HCT116 (cell line): ENCODE results near the gene MAP10. TPM values are rescaled to one million over a fixed set of nuclear protein-coding genes. Genes with fewer than 3 reads are reported as not detected.

Experiments used
- ATAC-seq: fragments of 200-7000 bp; cut with Tn5 transposase; 2 replicates; pipeline ENCODE4 v1.9.1; 2020; ENCODE audit warnings: mild to moderate bottlenecking, moderate library complexity
- BruUV-seq: library from RNA; stranded (reverse); fragments of 400-500 nt; replicated peaks from 2 replicates; lab custom pipeline; 2021; lab: Mats Ljungman, UMichigan
- CTCF ChIA-PET: fragments of 300-600 bp; sonication (Branson Sonifier 250); formaldehyde crosslinking; loops from one replicate; lab custom pipeline; 2021; ENCODE audit warnings: antibody characterized with exemption; lab: Charles Lee
- POLR2A ChIA-PET: fragments of 300-600, 350-600 bp; sonication (Branson Sonifier 250); formaldehyde crosslinking; loops from one replicate; lab custom pipeline; 2021; ENCODE audit warnings: antibody characterized with exemption; lab: Charles Lee
- RAD21 ChIA-PET, 2 experiments: fragments of 300-600 bp; sonication (Branson Sonifier 250); formaldehyde crosslinking; loops; one replicate each; lab custom pipeline; 2023; ENCODE audit warnings: low total read pairs in 2 of 2; ENCODE audit not compliant: uncharacterized antibody in 2 of 2, unreplicated experiment in 2 of 2, low non-redundant PET in 1 of 2; lab: Charles Lee
- DNase-seq: peaks from one replicate; pipeline ENCODE4 v3.0.0-alpha.2; 2010; ENCODE audit warnings: low read depth, low spot score
- H2AFZ ChIP-seq: fragments of 200-600 bp; shearing (Covaris generic), sonication (generic); 2 replicates; pipeline ENCODE4 v1.6.1; 2017; ENCODE audit warnings: low read depth, mixed run types, mixed read lengths, antibody characterized with exemption, low read length; ENCODE audit not compliant: poor library complexity, severe bottlenecking
- H3K27ac ChIP-seq: 2 replicates; pipeline ENCODE4 v1.5.1; 2012; ENCODE audit warnings: low read depth, low read length
- H3K27me3 ChIP-seq: fragments of 200-600 bp; sonication (generic); 2 replicates; pipeline ENCODE4 v1.6.1; 2016; ENCODE audit warnings: mixed run types, low read length, mixed read lengths; ENCODE audit not compliant: insufficient read depth
- H3K36me3 ChIP-seq, 2 experiments: fragments of 200-500 bp in 1 of 2; fragments of 200-600 bp in 1 of 2; sonication (Bioruptor generic) in 1 of 2; sonication (generic) in 1 of 2; 2 replicates each; pipeline versions ENCODE4 v1.5.1 to v1.6.1; 2014 to 2016; ENCODE audit warnings: low read length in 2 of 2, inconsistent platforms in 1 of 2, mixed read lengths in 1 of 2, mixed run types in 1 of 2; ENCODE audit not compliant: insufficient read depth in 2 of 2, control insufficient read depth in 1 of 2
- H3K4me1 ChIP-seq, 2 experiments: fragments of 200-600 bp in 1 of 2; sonication (generic) in 1 of 2; 2 replicates each; pipeline versions ENCODE4 v1.5.1 to v1.6.1; 2012 to 2017; ENCODE audit warnings: low read length in 2 of 2, inconsistent platforms in 1 of 2, mild to moderate bottlenecking in 1 of 2, mixed read lengths in 1 of 2, mixed run types in 1 of 2, moderate library complexity in 1 of 2; ENCODE audit not compliant: insufficient read depth in 2 of 2, control insufficient read depth in 1 of 2
- H3K4me2 ChIP-seq: fragments of 200-600 bp; sonication (generic); 2 replicates; pipeline ENCODE4 v1.6.1; 2017; ENCODE audit warnings: mixed run types, low read length, mixed read lengths
- H3K4me3 ChIP-seq, 2 experiments: fragments of 200-600 bp in 1 of 2; sonication (generic) in 1 of 2; replicated peaks in 1 of 2; 2 replicates each; pipeline ENCODE4 v1.5.1; 2011 to 2016; ENCODE audit warnings: low read length in 2 of 2, control low read depth in 1 of 2, low read depth in 1 of 2, mild to moderate bottlenecking in 1 of 2, mixed read lengths in 1 of 2, mixed run types in 1 of 2
- H3K79me2 ChIP-seq: fragments of 200-600 bp; sonication (generic); 2 replicates; pipeline ENCODE4 v1.6.1; 2017; ENCODE audit warnings: mild to moderate bottlenecking, mixed run types, low read length, moderate library complexity, mixed read lengths; ENCODE audit not compliant: insufficient read depth
- H3K9ac ChIP-seq: fragments of 200-600 bp; sonication (generic); 2 replicates; pipeline ENCODE4 v1.6.1; 2016; ENCODE audit warnings: low read length, mixed read lengths
- H3K9me2 ChIP-seq: fragments of 200-600 bp; sonication (generic), shearing (Covaris generic); 2 replicates; pipeline ENCODE4 v1.6.1; 2017; ENCODE audit warnings: mixed run types, mild to moderate bottlenecking, moderate library complexity; ENCODE audit not compliant: insufficient read depth
- H3K9me3 ChIP-seq, 2 experiments: fragments of 200-500 bp in 1 of 2; fragments of 200-600 bp in 1 of 2; sonication (Bioruptor generic) in 1 of 2; sonication (generic) in 1 of 2; 2 replicates each; pipeline ENCODE4 v1.6.1; 2014 to 2017; ENCODE audit warnings: low read length in 2 of 2, mixed read lengths in 2 of 2, inconsistent platforms in 1 of 2, low read depth in 1 of 2, mild to moderate bottlenecking in 1 of 2, mixed run types in 1 of 2, moderate library complexity in 1 of 2; ENCODE audit not compliant: control insufficient read depth in 1 of 2, insufficient read depth in 1 of 2
- H4K20me1 ChIP-seq: fragments of 200-600 bp; sonication (generic), shearing (Covaris generic); 2 replicates; pipeline ENCODE4 v1.6.1; 2017; ENCODE audit warnings: mixed run types, mild to moderate bottlenecking, moderate library complexity; ENCODE audit not compliant: insufficient read depth
- CEBPB ChIP-seq: IDR thresholded peaks from 2 replicates; pipeline ENCODE4 v1.6.1; 2012; ENCODE audit warnings: low read depth
- EGR1 ChIP-seq: IDR thresholded peaks from 2 replicates; pipeline ENCODE4 v1.6.1; 2012; ENCODE audit warnings: low read depth
- FOSL1 ChIP-seq: IDR thresholded peaks from 2 replicates; pipeline ENCODE4 v1.6.1; 2012; ENCODE audit warnings: low read depth
- POLR2AphosphoS5 ChIP-seq: IDR thresholded peaks from 2 replicates; pipeline ENCODE4 v1.6.1; 2011; ENCODE audit warnings: mild to moderate bottlenecking, low read depth, low read length, moderate library complexity
- RAD21 ChIP-seq: IDR thresholded peaks from 2 replicates; pipeline ENCODE4 v1.6.1; 2012; ENCODE audit warnings: low read depth, mild to moderate bottlenecking
- SP1 ChIP-seq: IDR thresholded peaks from 2 replicates; pipeline ENCODE4 v1.6.1; 2012; ENCODE audit warnings: low read depth
- TCF7L2 ChIP-seq: IDR thresholded peaks from 2 replicates; pipeline ENCODE4 v1.7.0; 2011; ENCODE audit warnings: borderline replicate concordance, inconsistent platforms; ENCODE audit not compliant: insufficient read depth, insufficient read length; ENCODE audit errors: extremely low read depth
- ZNF274 ChIP-seq: fragments of 200-500 bp; sonication (Bioruptor generic); IDR thresholded peaks from 2 replicates; pipeline ENCODE4 v1.6.1; 2014; ENCODE audit warnings: mild to moderate bottlenecking, low read depth, low read length, inconsistent platforms
- intact Hi-C: fragments of 100-400 bp; cut with micrococcal nuclease; formaldehyde crosslinking; loops from 2 replicates; pipeline ENCODE4 v1.10.0; 2022
- total RNA-seq: library from RNA; stranded (reverse); gene quantifications from one replicate; pipeline ENCODE4 v1.2.1, GENCODE V29; 2021; ENCODE audit not compliant: unreplicated experiment
- TF ChIP-seq, protein P1 (sequence below), 3 experiments: fragments of 200-600 bp in 1 of 3; sonication (generic) in 1 of 3; IDR thresholded peaks in 2 of 3; conservative IDR thresholded peaks in 1 of 3; 2 replicates each; pipeline ENCODE4 v1.5.1; 2012 to 2017; ENCODE audit warnings: low read depth in 2 of 3, low read length in 2 of 3, antibody characterized with exemption in 1 of 3, borderline replicate concordance in 1 of 3, control low read depth in 1 of 3, mild to moderate bottlenecking in 1 of 3, mixed read lengths in 1 of 3, mixed run types in 1 of 3, moderate library complexity in 1 of 3; ENCODE audit not compliant: insufficient read depth in 1 of 3
- TF ChIP-seq, protein P2 (sequence below): IDR thresholded peaks from 2 replicates; pipeline ENCODE4 v1.6.1; 2012
- TF ChIP-seq, protein P3 (sequence below): IDR thresholded peaks from 2 replicates; pipeline ENCODE4 v1.6.1; 2012; ENCODE audit warnings: low read depth
- TF ChIP-seq, protein P4 (sequence below): IDR thresholded peaks from 2 replicates; pipeline ENCODE4 v1.6.1; 2011; ENCODE audit warnings: mild to moderate bottlenecking, low read length, moderate library complexity; ENCODE audit not compliant: insufficient replicate concordance; ENCODE audit errors: extremely low read depth

The MAP10 gene
- total RNA-seq, 1 experiment from 2014 or later = not detected

DNA sequence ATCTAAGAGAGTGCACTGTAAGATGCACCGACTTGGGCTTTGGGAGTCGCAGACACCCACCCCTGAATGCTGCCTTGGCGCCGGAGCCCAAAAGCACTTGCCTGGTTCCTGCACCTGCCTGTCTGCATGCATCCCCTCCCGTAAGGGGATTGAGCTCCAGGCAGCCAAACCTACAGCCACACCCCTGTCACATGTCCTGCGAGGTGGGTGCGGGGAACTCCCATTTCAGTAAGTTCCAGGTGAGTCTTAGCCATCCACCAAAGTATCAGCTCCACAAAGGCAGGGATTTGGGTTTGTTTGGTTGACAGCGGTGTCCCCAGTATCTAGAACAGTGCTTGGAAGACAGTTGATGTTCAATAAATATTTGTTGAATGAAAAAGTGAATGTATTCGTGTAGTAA, 31.5 kb upstream of the MAP10 start:
- H3K79me2 ChIP-seq = no peaks in the 10 kb centered on the region
- CTCF ChIA-PET = no interaction called here
- DNase-seq (no peak), ATAC-seq (no peak)
- no peak overlapping the region for H2AFZ ChIP-seq
- BruUV-seq = no TSS peak
- H3K27me3 ChIP-seq = no peaks in the 10 kb centered on the region
- POLR2A ChIA-PET = no interaction called here
- intact Hi-C loops = no loop called here
- no peaks in the 10 kb centered on the region for H3K36me3 ChIP-seq
- H3K4me2 ChIP-seq = no peak overlapping the region
- no peaks in the 10 kb centered on the region for H3K9me3 ChIP-seq
- no peak for TF ChIP-seq EGR1
- TF ChIP-seq POLR2AphosphoS5 = no peak
- TF ChIP-seq TCF7L2 = no peak
- TF ChIP-seq FOSL1 = no peak
- TF ChIP-seq ZNF274 = no peak
- TF ChIP-seq, protein P1, sequence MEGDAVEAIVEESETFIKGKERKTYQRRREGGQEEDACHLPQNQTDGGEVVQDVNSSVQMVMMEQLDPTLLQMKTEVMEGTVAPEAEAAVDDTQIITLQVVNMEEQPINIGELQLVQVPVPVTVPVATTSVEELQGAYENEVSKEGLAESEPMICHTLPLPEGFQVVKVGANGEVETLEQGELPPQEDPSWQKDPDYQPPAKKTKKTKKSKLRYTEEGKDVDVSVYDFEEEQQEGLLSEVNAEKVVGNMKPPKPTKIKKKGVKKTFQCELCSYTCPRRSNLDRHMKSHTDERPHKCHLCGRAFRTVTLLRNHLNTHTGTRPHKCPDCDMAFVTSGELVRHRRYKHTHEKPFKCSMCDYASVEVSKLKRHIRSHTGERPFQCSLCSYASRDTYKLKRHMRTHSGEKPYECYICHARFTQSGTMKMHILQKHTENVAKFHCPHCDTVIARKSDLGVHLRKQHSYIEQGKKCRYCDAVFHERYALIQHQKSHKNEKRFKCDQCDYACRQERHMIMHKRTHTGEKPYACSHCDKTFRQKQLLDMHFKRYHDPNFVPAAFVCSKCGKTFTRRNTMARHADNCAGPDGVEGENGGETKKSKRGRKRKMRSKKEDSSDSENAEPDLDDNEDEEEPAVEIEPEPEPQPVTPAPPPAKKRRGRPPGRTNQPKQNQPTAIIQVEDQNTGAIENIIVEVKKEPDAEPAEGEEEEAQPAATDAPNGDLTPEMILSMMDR (IDR thresholded peaks at IDR 0.05 in 2 of 3, conservative IDR thresholded peaks at IDR 0.05 in 1 of 3; ENCODE audit: borderline replicate concordance in 1 of 3, insufficient read depth in 1 of 3, low read depth in 2 of 3, low read length in 2 of 3) = no peak
- TF ChIP-seq, protein P2, sequence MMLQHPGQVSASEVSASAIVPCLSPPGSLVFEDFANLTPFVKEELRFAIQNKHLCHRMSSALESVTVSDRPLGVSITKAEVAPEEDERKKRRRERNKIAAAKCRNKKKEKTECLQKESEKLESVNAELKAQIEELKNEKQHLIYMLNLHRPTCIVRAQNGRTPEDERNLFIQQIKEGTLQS = no peak
- no peak for TF ChIP-seq RAD21
- TF ChIP-seq, protein P3, sequence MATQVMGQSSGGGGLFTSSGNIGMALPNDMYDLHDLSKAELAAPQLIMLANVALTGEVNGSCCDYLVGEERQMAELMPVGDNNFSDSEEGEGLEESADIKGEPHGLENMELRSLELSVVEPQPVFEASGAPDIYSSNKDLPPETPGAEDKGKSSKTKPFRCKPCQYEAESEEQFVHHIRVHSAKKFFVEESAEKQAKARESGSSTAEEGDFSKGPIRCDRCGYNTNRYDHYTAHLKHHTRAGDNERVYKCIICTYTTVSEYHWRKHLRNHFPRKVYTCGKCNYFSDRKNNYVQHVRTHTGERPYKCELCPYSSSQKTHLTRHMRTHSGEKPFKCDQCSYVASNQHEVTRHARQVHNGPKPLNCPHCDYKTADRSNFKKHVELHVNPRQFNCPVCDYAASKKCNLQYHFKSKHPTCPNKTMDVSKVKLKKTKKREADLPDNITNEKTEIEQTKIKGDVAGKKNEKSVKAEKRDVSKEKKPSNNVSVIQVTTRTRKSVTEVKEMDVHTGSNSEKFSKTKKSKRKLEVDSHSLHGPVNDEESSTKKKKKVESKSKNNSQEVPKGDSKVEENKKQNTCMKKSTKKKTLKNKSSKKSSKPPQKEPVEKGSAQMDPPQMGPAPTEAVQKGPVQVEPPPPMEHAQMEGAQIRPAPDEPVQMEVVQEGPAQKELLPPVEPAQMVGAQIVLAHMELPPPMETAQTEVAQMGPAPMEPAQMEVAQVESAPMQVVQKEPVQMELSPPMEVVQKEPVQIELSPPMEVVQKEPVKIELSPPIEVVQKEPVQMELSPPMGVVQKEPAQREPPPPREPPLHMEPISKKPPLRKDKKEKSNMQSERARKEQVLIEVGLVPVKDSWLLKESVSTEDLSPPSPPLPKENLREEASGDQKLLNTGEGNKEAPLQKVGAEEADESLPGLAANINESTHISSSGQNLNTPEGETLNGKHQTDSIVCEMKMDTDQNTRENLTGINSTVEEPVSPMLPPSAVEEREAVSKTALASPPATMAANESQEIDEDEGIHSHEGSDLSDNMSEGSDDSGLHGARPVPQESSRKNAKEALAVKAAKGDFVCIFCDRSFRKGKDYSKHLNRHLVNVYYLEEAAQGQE = no peak
- TF ChIP-seq, protein P4, sequence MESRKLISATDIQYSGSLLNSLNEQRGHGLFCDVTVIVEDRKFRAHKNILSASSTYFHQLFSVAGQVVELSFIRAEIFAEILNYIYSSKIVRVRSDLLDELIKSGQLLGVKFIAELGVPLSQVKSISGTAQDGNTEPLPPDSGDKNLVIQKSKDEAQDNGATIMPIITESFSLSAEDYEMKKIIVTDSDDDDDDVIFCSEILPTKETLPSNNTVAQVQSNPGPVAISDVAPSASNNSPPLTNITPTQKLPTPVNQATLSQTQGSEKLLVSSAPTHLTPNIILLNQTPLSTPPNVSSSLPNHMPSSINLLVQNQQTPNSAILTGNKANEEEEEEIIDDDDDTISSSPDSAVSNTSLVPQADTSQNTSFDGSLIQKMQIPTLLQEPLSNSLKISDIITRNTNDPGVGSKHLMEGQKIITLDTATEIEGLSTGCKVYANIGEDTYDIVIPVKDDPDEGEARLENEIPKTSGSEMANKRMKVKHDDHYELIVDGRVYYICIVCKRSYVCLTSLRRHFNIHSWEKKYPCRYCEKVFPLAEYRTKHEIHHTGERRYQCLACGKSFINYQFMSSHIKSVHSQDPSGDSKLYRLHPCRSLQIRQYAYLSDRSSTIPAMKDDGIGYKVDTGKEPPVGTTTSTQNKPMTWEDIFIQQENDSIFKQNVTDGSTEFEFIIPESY = no peak
- TF ChIP-seq SP1 = no peak
- TF ChIP-seq CEBPB = no peak
- no peak overlapping the region for H3K4me3 ChIP-seq
- H3K9ac ChIP-seq = no peak overlapping the region
- RAD21 ChIA-PET = no interaction called here
- no peaks in the 10 kb centered on the region for H4K20me1 ChIP-seq
- H3K27ac ChIP-seq = no peak overlapping the region
- no peaks in the 10 kb centered on the region for H3K9me2 ChIP-seq
- H3K4me1 ChIP-seq = no peaks in the 10 kb centered on the region
